Skeletal muscle tissue (tissue), 4 donors: ENCODE results near the gene GUCA1A. TPM values are rescaled to one million over a fixed set of nuclear protein-coding genes. Genes with fewer than 3 reads are reported as not detected.

Source experiments
- H3K27ac ChIP-seq: one replicate; pipeline ENCODE4 v1.7.0; 2013; ENCODE audit warnings: mild to moderate bottlenecking, low read depth, low read length, inconsistent platforms
- H3K27me3 ChIP-seq, 3 donors: one replicate each; pipeline ENCODE4 v1.7.0; 2013; ENCODE audit warnings: low read length in 3 of 3; ENCODE audit not compliant: control insufficient read depth in 3 of 3, insufficient read depth in 3 of 3
- H3K36me3 ChIP-seq, 3 donors: one replicate each; pipeline ENCODE4 v1.7.0; 2013; ENCODE audit warnings: low read length in 3 of 3; ENCODE audit not compliant: control insufficient read depth in 3 of 3, insufficient read depth in 3 of 3
- H3K4me1 ChIP-seq, 3 donors: one replicate each; pipeline ENCODE4 v1.7.0; 2013; ENCODE audit warnings: low read length in 3 of 3, mild to moderate bottlenecking in 3 of 3; ENCODE audit not compliant: control insufficient read depth in 3 of 3, insufficient read depth in 3 of 3
- H3K4me3 ChIP-seq, 3 donors: one replicate each; pipeline ENCODE4 v1.7.0; 2013; ENCODE audit warnings: low read length in 3 of 3
- H3K9ac ChIP-seq, 3 donors: one replicate each; pipeline ENCODE4 v1.7.0; 2013; ENCODE audit warnings: low read length in 3 of 3, mild to moderate bottlenecking in 3 of 3, moderate library complexity in 2 of 3, low read depth in 1 of 3
- H3K9me3 ChIP-seq, 3 donors: one replicate each; pipeline ENCODE4 v1.7.0; 2013; ENCODE audit warnings: low read length in 3 of 3; ENCODE audit not compliant: control insufficient read depth in 3 of 3
- total RNA-seq: library from RNA; depleted of rRNA; stranded (reverse); fragments of >200 nt; gene quantifications from one replicate; pipeline ENCODE4 v1.2.3, GENCODE V29; 2014
- donor health status: Osteomylitis.

The GUCA1A gene
- total RNA-seq, 1 donor from 2014 or later: not detected

- Histone ChIP-seq H3K4me3 (no peak overlapping the region), H3K36me3 (peaks cover 0 to 5% (median 0%) of the 10 kb centered on the region in 3 donors), H3K9ac (no peak overlapping the region), H3K27ac (no peak overlapping the region), H3K27me3 (no peaks in the 10 kb centered on the region), H3K9me3 (no peaks in the 10 kb centered on the region), H3K4me1 (no peaks in the 10 kb centered on the region)
Observed at GRCh38 chr6:42227173-42227850, 54.1 kb downstream of the GUCA1A start.

DNA sequence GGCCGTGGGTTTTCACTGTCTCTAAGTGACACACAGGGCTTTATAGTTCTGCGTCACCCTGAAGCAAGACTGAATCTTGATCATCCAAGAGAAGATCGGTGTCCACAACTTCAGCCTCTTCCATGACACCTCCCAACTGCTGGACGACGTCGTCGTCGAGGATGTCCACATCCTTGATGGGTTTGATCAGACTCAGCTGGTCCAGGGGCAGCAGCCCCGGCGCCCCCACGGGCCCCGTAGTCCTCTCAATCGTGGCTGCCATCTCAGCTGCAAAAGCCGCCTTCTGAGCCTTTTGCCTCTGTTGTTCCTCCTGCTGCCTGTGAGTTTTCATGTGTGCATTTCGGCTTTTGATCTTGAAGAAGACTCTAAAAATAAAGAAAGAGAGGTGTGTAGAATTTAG is 55.1 kb downstream of the GUCA1A start:
- H3K4me1 ChIP-seq: no peaks in the 10 kb centered on the region
- no peak overlapping the region for H3K9ac ChIP-seq
- H3K36me3 ChIP-seq: peaks cover 0 to 7% (median 0%) of the 10 kb centered on the region in 3 donors
- H3K4me3 ChIP-seq: no peak overlapping the region
- no peaks in the 10 kb centered on the region for H3K9me3 ChIP-seq
- no peak overlapping the region for H3K27ac ChIP-seq
- H3K27me3 ChIP-seq: no peaks in the 10 kb centered on the region

Other genes with a start within 250 kb of the GUCA1A start
- gene CCND3, start 231.6 kb upstream of the GUCA1A start, total RNA-seq: 21.9 TPM
- 17.2 TPM for gene TAF8, start 122.8 kb upstream of the GUCA1A start, total RNA-seq
- under 0.01 TPM for gene C6orf132, start 30.7 kb upstream of the GUCA1A start, total RNA-seq
- 1.6 TPM for gene GUCA1B, start 21.6 kb downstream of the GUCA1A start, total RNA-seq
- gene MRPS10, start 44.5 kb downstream of the GUCA1A start, total RNA-seq: 45.9 TPM